ENCODE measurements around the gene EPS15. TPM values are rescaled to one million over a fixed set of nuclear protein-coding genes. Genes with fewer than 3 reads are reported as not detected.
"Not testable (repeated sequence)": the region's sequence is repeated elsewhere in the genome, so short reads cannot be mapped to it uniquely, and the experiment has no call there.

EPS15 gene
- total and polyA plus RNA-seq, 2 donors, result 28.9 to 35.3 TPM

DNA sequence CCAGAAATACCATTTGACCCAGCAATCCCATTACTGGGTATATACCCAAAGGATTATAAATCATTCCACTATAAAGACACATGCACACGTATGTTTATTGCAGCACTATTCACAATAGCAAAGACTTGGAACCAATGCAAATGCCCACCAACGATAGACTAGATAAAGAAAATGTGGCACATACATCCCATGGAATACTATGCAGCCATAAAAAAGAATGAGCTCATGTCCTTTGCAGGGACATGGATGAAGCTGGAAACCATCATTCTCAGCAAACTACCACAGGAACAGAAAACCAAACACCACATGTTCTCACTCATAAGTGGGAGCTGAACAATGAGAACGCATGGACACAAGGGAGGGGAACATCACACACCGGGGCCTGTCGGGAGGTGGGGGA lies 107.2 kb downstream of the EPS15 start:
- not testable (repeated sequence) for H3K27ac ChIP-seq (ENCODE audit: low read depth in 1 of 2, low read length in 1 of 2); H3K9me3 ChIP-seq (ENCODE audit: control insufficient read depth in 2 of 2, insufficient read depth in 1 of 2, low read length in 1 of 2); H3K4me3 ChIP-seq (ENCODE audit: low read length in 2 of 2); DNase-seq (ENCODE audit: low read depth in 6 of 9, low spot score in 9 of 9); H3K4me1 ChIP-seq (ENCODE audit: control insufficient read depth in 2 of 2, insufficient read depth in 2 of 2, low read length in 2 of 2); H3K27me3 ChIP-seq (ENCODE audit: control insufficient read depth in 2 of 2, insufficient read depth in 1 of 2, low read length in 1 of 2)
- 93% methylated on average over 5 of the region's 5 CpGs for WGBS
- H3K36me3 ChIP-seq (ENCODE audit: control insufficient read depth in 2 of 2, insufficient read depth in 2 of 2, low read length in 1 of 2), result peaks cover 18 to 24% of the 10 kb centered on the region in 2 donors

DNA sequence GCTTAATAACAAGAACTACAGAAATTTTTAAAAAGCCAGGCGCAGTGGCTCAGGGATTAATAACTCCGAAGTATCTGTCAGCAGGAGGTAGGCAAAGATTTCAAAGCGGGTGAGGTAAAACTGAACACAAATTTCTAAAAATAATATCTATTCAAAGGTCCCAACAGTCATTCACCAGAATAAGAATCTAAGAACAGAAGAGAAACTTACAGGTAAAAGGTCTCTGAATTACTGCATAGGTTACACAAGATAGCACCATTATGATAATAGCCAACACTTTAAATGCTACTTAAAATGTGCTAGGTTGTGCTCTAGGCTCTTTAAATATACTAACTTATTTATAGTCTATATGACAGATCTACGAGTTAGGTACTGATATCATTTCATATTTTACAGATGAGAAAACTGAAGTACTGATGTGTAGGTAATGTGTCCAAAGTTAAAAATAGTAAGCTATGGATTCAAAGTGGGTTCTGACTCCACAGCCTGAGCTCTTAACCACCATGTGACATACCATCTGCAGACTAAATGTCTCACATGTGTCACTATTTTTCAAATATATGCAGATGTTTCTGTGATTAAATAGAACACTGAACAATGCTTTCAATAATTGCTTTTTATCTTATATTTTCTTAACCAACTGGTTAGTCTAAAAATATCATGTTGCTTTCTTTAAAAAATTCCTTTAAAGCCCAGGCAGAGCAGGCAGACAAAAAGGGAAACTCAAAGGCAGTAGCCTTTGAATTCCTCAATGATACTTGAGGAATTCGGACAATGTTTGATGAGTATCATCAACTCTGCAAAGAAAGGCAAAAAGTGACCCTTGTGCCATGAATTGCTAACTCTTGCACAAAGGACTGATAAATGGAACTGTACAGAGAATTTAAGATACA lies 108.3 kb downstream of the EPS15 start:
- Histone ChIP-seq H3K27ac (ENCODE audit: low read depth in 1 of 2, low read length in 1 of 2) (no peak overlapping the region), H3K27me3 (ENCODE audit: control insufficient read depth in 2 of 2, insufficient read depth in 1 of 2, low read length in 1 of 2) (no peaks in the 10 kb centered on the region)

DNA sequence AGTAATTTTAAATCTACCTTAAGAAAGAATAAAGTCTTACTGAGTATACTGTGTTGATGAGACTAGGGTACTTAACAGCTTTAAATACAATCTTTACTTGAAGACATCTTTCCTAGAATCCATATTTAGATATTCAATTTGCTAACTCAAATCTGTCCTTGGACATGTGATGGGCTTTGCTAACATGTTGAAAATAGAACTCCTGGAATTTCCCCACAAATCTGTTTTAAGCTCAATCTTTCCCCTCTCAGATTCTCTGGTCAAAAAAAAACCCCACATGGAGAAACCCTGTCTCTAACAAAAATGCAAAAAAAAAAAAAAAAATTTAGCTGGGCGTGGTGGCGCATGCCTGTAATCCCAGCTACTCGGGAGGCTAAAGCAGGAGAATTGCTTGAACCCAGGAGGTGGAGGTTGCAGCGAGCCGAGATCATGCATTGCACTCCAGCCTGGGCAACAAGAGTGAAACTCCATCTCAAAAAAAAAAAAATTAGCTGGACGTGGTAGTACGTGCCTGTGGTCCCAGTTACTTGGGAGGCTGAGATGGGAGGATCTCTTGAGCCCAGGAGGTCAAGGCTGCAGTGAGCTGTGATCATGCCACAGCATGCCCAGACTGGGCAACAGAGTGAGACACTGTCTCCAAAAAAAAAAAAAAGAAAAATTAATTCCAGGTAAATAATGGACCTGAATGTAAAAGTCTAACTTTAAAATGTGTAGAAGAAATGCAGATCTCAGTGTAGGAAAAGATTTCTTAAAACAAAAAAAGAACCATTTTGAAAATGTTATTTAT lies 109.1 kb downstream of the EPS15 start:
- DNase-seq (ENCODE audit: low read depth in 6 of 9, low spot score in 9 of 9); H3K4me1 ChIP-seq (ENCODE audit: control insufficient read depth in 2 of 2, insufficient read depth in 2 of 2, low read length in 2 of 2); H3K4me3 ChIP-seq (ENCODE audit: low read length in 2 of 2); H3K27me3 ChIP-seq (ENCODE audit: control insufficient read depth in 2 of 2, insufficient read depth in 1 of 2, low read length in 1 of 2); H3K9me3 ChIP-seq (ENCODE audit: control insufficient read depth in 2 of 2, insufficient read depth in 1 of 2, low read length in 1 of 2); H3K27ac ChIP-seq (ENCODE audit: low read depth in 1 of 2, low read length in 1 of 2): not testable (repeated sequence)
- over 99% methylated on average over 7 of the region's 7 CpGs for WGBS
- peaks cover 24 to 35% of the 10 kb centered on the region in 2 donors for H3K36me3 ChIP-seq (ENCODE audit: control insufficient read depth in 2 of 2, insufficient read depth in 2 of 2, low read length in 1 of 2)

More for the DNA sequence above, 108.3 kb downstream of the EPS15 start:
- H3K4me3 ChIP-seq (ENCODE audit: low read length in 2 of 2), result no peak overlapping the region
- 97% methylated on average over 5 of the region's 5 CpGs for WGBS
- H3K4me1 ChIP-seq (ENCODE audit: control insufficient read depth in 2 of 2, insufficient read depth in 2 of 2, low read length in 2 of 2), result no peaks in the 10 kb centered on the region
- no peaks in the 10 kb centered on the region for H3K9me3 ChIP-seq (ENCODE audit: control insufficient read depth in 2 of 2, insufficient read depth in 1 of 2, low read length in 1 of 2)
- peaks cover 19 to 31% of the 10 kb centered on the region in 2 donors for H3K36me3 ChIP-seq (ENCODE audit: control insufficient read depth in 2 of 2, insufficient read depth in 2 of 2, low read length in 1 of 2)
- no peak for DNase-seq (ENCODE audit: low read depth in 6 of 9, low spot score in 9 of 9)

DNA sequence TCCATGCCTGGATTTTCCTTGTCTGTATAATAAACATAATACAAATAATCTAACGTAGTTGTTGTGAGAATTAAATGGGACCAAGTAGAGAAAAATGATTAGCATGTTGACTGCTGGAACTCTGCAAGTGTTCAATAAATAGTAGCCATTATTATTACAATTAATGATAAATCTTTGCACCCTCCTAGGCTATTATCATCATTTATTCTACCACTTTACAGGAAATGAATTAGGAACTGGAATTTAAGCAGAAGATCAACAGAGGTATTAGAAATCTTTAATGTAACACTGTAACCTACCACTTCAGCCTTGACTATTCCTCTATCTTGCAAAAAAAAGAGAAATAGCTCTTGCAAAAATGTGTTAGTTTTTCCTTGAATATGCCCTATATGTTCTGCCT lies 126.8 kb downstream of the EPS15 start:
- WGBS, result 100% methylated on average over 1 of the region's 1 CpG

DNA sequence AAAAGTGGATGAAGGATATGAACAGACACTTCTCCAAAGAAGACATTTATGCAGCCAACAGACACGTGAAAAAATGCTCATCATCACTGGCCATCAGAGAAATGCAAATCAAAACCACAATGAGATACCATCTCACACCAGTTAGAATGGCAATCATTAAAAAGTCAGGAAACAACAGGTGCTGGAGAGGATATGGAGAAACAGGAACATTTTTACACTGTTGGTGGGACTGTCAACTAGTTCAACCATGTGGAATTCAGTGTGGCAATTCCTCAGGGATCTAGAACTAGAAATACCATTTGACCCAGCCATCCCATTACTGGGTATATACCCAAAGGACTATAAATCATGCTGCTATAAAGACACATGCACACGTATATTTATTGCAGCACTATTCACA lies 128.4 kb downstream of the EPS15 start:
- not testable (repeated sequence) for H3K36me3 ChIP-seq (ENCODE audit: control insufficient read depth in 2 of 2, insufficient read depth in 2 of 2, low read length in 1 of 2)

More for the DNA sequence above, 126.8 kb downstream of the EPS15 start:
- Histone ChIP-seq H3K36me3 (ENCODE audit: control insufficient read depth in 2 of 2, insufficient read depth in 2 of 2, low read length in 1 of 2) (peaks cover 7 to 9% of the 10 kb centered on the region in 2 donors), H3K9me3 (ENCODE audit: control insufficient read depth in 2 of 2, insufficient read depth in 1 of 2, low read length in 1 of 2) (no peaks in the 10 kb centered on the region), H3K27ac (ENCODE audit: low read depth in 1 of 2, low read length in 1 of 2) (no peak overlapping the region), H3K27me3 (ENCODE audit: control insufficient read depth in 2 of 2, insufficient read depth in 1 of 2, low read length in 1 of 2) (no peaks in the 10 kb centered on the region), H3K4me3 (ENCODE audit: low read length in 2 of 2) (no peak overlapping the region), H3K4me1 (ENCODE audit: control insufficient read depth in 2 of 2, insufficient read depth in 2 of 2, low read length in 2 of 2) (no peaks in the 10 kb centered on the region)
- DNase-seq (ENCODE audit: low read depth in 6 of 9, low spot score in 9 of 9), result no peak

DNA sequence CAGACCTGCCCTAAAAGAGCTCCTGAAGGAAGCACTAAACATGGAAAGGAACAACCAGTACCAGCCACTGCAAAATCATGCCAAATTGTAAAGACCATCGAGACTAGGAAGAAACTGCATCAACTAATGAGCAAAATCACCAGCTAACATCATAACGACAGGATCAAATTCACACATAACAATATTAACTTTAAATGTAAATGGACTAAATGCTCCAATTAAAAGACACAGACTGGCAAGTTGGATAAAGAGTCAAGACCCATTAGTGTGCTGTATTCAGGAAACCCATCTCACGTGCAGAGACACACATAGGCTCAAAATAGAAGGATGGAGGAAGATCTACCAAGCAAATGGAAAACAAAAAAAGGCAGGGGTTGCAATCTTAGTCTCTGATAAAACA lies 131.8 kb downstream of the EPS15 start:
- H3K27ac ChIP-seq (ENCODE audit: low read depth in 1 of 2, low read length in 1 of 2); H3K36me3 ChIP-seq (ENCODE audit: control insufficient read depth in 2 of 2, insufficient read depth in 2 of 2, low read length in 1 of 2); H3K4me3 ChIP-seq (ENCODE audit: low read length in 2 of 2); H3K4me1 ChIP-seq (ENCODE audit: control insufficient read depth in 2 of 2, insufficient read depth in 2 of 2, low read length in 2 of 2); H3K27me3 ChIP-seq (ENCODE audit: control insufficient read depth in 2 of 2, insufficient read depth in 1 of 2, low read length in 1 of 2); DNase-seq (ENCODE audit: low read depth in 6 of 9, low spot score in 9 of 9); H3K9me3 ChIP-seq (ENCODE audit: control insufficient read depth in 2 of 2, insufficient read depth in 1 of 2, low read length in 1 of 2): not testable (repeated sequence)
- 77% methylated on average over 2 of the region's 3 CpGs for WGBS

More for the DNA sequence above, 128.4 kb downstream of the EPS15 start:
- 64% methylated on average over 1 of the region's 2 CpGs for WGBS
- H3K4me1 ChIP-seq (ENCODE audit: control insufficient read depth in 2 of 2, insufficient read depth in 2 of 2, low read length in 2 of 2); H3K9me3 ChIP-seq (ENCODE audit: control insufficient read depth in 2 of 2, insufficient read depth in 1 of 2, low read length in 1 of 2); H3K27me3 ChIP-seq (ENCODE audit: control insufficient read depth in 2 of 2, insufficient read depth in 1 of 2, low read length in 1 of 2); H3K4me3 ChIP-seq (ENCODE audit: low read length in 2 of 2); DNase-seq (ENCODE audit: low read depth in 6 of 9, low spot score in 9 of 9); H3K27ac ChIP-seq (ENCODE audit: low read depth in 1 of 2, low read length in 1 of 2): not testable (repeated sequence)

DNA sequence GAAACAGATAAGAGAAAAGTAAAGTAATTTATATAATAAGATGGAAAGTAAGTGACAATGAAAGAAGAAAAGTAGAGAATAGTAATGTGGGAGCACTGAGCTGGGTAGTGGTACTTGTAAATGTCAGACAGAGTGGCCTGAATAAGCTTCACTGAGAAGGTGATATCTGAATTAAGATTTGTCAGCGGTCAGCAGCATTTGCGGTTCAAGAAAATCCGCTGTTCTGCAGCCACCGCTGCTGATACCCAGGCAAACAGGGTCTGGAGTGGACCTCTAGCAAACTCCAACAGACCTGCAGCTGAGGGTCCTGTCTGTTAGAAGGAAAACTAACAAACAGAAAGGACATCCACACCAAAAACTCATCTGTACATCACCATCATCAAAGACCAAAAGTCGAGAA lies 132.8 kb downstream of the EPS15 start:
- 97% methylated on average over 5 of the region's 5 CpGs for WGBS

DNA sequence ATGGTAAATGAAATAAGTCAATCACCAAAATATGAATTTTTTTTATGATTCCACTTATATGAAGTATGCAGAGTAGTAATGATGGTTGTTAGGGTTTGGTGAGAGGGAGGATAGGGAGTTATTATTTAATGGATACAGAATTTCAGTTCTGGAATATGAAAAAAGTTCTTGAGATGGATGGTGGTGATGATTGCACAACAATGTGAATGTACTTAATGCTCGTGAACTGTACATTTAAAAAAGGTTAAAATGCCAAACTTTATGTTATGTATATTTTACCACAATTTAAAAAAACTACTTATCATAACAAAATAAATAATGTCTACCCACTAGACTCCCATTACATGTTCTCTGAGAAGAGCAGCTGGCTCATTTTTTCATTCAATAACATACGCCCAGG lies 133.3 kb downstream of the EPS15 start:
- Histone ChIP-seq H3K9me3 (ENCODE audit: control insufficient read depth in 2 of 2, insufficient read depth in 1 of 2, low read length in 1 of 2) (peaks cover 0 to 1% of the 10 kb centered on the region in 2 donors), H3K27ac (ENCODE audit: low read depth in 1 of 2, low read length in 1 of 2) (no peak overlapping the region), H3K36me3 (ENCODE audit: control insufficient read depth in 2 of 2, insufficient read depth in 2 of 2, low read length in 1 of 2) (peaks cover 3 to 6% of the 10 kb centered on the region in 2 donors), H3K4me1 (ENCODE audit: control insufficient read depth in 2 of 2, insufficient read depth in 2 of 2, low read length in 2 of 2) (no peaks in the 10 kb centered on the region), H3K27me3 (ENCODE audit: control insufficient read depth in 2 of 2, insufficient read depth in 1 of 2, low read length in 1 of 2) (no peaks in the 10 kb centered on the region), H3K4me3 (ENCODE audit: low read length in 2 of 2) (no peak overlapping the region)
- 98% methylated on average over 2 of the region's 2 CpGs for WGBS
- no peak for DNase-seq (ENCODE audit: low read depth in 6 of 9, low spot score in 9 of 9)

More for the DNA sequence above, 132.8 kb downstream of the EPS15 start:
- not testable (repeated sequence) for H3K9me3 ChIP-seq (ENCODE audit: control insufficient read depth in 2 of 2, insufficient read depth in 1 of 2, low read length in 1 of 2); H3K4me3 ChIP-seq (ENCODE audit: low read length in 2 of 2); H3K4me1 ChIP-seq (ENCODE audit: control insufficient read depth in 2 of 2, insufficient read depth in 2 of 2, low read length in 2 of 2); H3K36me3 ChIP-seq (ENCODE audit: control insufficient read depth in 2 of 2, insufficient read depth in 2 of 2, low read length in 1 of 2); H3K27ac ChIP-seq (ENCODE audit: low read depth in 1 of 2, low read length in 1 of 2); DNase-seq (ENCODE audit: low read depth in 6 of 9, low spot score in 9 of 9); H3K27me3 ChIP-seq (ENCODE audit: control insufficient read depth in 2 of 2, insufficient read depth in 1 of 2, low read length in 1 of 2)

DNA sequence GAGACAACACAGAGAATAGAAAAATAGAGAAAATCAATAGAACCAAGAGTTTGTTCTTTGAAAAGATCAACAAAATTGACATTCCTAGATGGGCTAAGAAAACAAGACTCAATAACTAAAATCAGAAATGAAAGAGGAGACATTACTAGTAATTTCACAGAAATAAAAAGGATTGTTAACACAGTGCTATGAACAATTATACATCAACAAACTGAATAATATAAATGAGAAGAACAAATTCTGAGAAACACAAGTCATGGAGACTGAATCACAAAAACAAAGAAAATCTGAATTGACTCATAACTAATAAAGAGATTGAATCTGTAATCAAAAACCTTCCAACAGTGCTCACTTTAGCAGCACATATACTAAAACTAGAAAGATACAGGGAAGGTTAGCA lies 137.1 kb downstream of the EPS15 start:
- H3K4me3 ChIP-seq (ENCODE audit: low read length in 2 of 2), result no peak overlapping the region
- H3K27me3 ChIP-seq (ENCODE audit: control insufficient read depth in 2 of 2, insufficient read depth in 1 of 2, low read length in 1 of 2), result no peaks in the 10 kb centered on the region
- H3K9me3 ChIP-seq (ENCODE audit: control insufficient read depth in 2 of 2, insufficient read depth in 1 of 2, low read length in 1 of 2), result peaks cover 0 to 1% of the 10 kb centered on the region in 2 donors
- H3K36me3 ChIP-seq (ENCODE audit: control insufficient read depth in 2 of 2, insufficient read depth in 2 of 2, low read length in 1 of 2), result peaks cover 12 to 13% of the 10 kb centered on the region in 2 donors
- no peak for DNase-seq (ENCODE audit: low read depth in 6 of 9, low spot score in 9 of 9)
- no peak overlapping the region for H3K27ac ChIP-seq (ENCODE audit: low read depth in 1 of 2, low read length in 1 of 2)
- no peaks in the 10 kb centered on the region for H3K4me1 ChIP-seq (ENCODE audit: control insufficient read depth in 2 of 2, insufficient read depth in 2 of 2, low read length in 2 of 2)

All from thymus (tissue), 11 donors.